GF-D8 (cell line): ENCODE results near the gene PIGC.
A peak's percentile ranks its signal among the peaks of the same experiment; 100 is the strongest.

Source experiments
- DNase-seq: peaks from one replicate; lab custom pipeline; 2025; lab: John Stamatoyannopoulos, UW

Gene PIGC

GRCh38 chr1:172429331-172430127, 14.3 kb downstream of the PIGC start:
- peak; percentile 38 for DNase-seq

- DNase-seq, result no peak
These were observed 16.7 kb downstream of the PIGC start for GRCh38 chr1:172427191-172427590.

GRCh38 chr1:172425339-172425738, 18.5 kb downstream of the PIGC start:
- no peak for DNase-seq

- no peak for DNase-seq
These were observed 20.5 kb downstream of the PIGC start for GRCh38 chr1:172423336-172423735.

GRCh38 chr1:172421974-172422604, 21.8 kb downstream of the PIGC start:
- no peak for DNase-seq

- no peak for DNase-seq
These were observed 23.5 kb downstream of the PIGC start, which contains the start of gene C1orf105 for GRCh38 chr1:172420385-172420784. C1orf105 (plus strand) TSS chr1:172420685; CDS start chr1:172420886, 201 bp downstream.

- no peak for DNase-seq
These were observed 26.3 kb downstream of the PIGC start for GRCh38 chr1:172417557-172417956.

- DNase-seq, result no peak
These were observed 27.3 kb downstream of the PIGC start for GRCh38 chr1:172416496-172417035.

- DNase-seq, result no peak
These were observed 29.5 kb downstream of the PIGC start for GRCh38 chr1:172414331-172414730.

GRCh38 chr1:172411791-172412338, 32.0 kb downstream of the PIGC start:
- no peak for DNase-seq

- no peak for DNase-seq
These were observed 33.8 kb downstream of the PIGC start for GRCh38 chr1:172410027-172410426.

GRCh38 chr1:172408958-172409357, 34.9 kb downstream of the PIGC start:
- DNase-seq, result no peak

GRCh38 chr1:172406968-172407367, 36.9 kb downstream of the PIGC start:
- DNase-seq, result no peak

- DNase-seq, result no peak
These were observed 38.0 kb downstream of the PIGC start for GRCh38 chr1:172405912-172406311.

- DNase-seq, result no peak
These were observed 39.7 kb downstream of the PIGC start for GRCh38 chr1:172404121-172404520.

- no peak for DNase-seq
These were observed 40.8 kb downstream of the PIGC start for GRCh38 chr1:172402878-172403569.

- DNase-seq, result no peak
These were observed 42.0 kb downstream of the PIGC start for GRCh38 chr1:172401892-172402291.

GRCh38 chr1:172401477-172401876, 42.4 kb downstream of the PIGC start:
- no peak for DNase-seq

- no peak for DNase-seq
These were observed 43.2 kb downstream of the PIGC start for GRCh38 chr1:172400722-172401105.

GRCh38 chr1:172399756-172400721, 43.8 kb downstream of the PIGC start:
- no peak for DNase-seq
